GM12865 (cell line): ENCODE measurements around the gene CHRND.
"Not testable (repeated sequence)": the region's sequence is repeated elsewhere in the genome, so short reads cannot be mapped to it uniquely, and the experiment has no call there.

ENCODE experiments used
- DNase-seq: peaks from one replicate; pipeline ENCODE4 v3.0.0; 2010; ENCODE audit warnings: low read depth
- H3K4me3 ChIP-seq: 2 replicates; pipeline ENCODE4 v1.5.1; 2011; ENCODE audit warnings: mild to moderate bottlenecking, low read depth, low read length, control low read depth
- TF ChIP-seq, protein P1 (sequence below): IDR thresholded peaks from 2 replicates; pipeline ENCODE4 v1.5.1; 2011; ENCODE audit warnings: low read length, control low read depth, low read depth, inconsistent platforms; ENCODE audit not compliant: insufficient read depth; ENCODE audit errors: missing control alignments

Gene CHRND

DNA sequence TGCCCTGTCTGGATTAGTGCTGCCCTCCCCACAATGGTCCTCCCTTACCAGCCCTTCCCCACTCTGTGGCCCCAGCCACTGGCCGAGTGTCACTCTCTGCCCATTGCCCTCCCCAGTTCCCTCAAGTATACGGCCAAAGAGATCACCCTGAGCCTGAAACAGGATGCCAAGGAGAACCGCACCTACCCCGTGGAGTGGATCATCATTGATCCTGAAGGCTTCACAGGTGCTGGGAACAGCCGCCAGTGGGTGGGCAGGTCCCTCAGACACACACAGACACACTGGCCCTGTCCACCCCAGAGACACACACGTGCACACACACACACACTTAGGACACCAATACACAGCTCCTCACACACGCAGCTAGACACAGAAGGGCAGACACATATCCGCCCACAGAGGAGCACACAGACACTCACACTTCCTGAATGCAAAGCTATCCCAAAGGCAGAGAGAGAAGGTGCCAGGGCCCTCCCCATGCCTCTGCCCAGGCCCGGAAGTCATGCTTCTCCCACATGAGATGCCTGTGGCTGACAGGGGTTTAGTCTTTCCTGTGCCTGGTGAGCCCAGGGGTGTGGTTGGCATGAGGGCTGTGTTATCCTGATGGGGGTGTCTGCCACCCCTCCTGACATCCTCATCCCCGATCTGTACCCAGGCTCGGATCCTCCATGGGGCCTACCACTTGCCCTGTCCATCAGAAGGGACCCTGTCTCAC is 2.9 kb downstream of the CHRND start:
- TF ChIP-seq, protein P1, sequence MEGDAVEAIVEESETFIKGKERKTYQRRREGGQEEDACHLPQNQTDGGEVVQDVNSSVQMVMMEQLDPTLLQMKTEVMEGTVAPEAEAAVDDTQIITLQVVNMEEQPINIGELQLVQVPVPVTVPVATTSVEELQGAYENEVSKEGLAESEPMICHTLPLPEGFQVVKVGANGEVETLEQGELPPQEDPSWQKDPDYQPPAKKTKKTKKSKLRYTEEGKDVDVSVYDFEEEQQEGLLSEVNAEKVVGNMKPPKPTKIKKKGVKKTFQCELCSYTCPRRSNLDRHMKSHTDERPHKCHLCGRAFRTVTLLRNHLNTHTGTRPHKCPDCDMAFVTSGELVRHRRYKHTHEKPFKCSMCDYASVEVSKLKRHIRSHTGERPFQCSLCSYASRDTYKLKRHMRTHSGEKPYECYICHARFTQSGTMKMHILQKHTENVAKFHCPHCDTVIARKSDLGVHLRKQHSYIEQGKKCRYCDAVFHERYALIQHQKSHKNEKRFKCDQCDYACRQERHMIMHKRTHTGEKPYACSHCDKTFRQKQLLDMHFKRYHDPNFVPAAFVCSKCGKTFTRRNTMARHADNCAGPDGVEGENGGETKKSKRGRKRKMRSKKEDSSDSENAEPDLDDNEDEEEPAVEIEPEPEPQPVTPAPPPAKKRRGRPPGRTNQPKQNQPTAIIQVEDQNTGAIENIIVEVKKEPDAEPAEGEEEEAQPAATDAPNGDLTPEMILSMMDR, result no peak
- no peak overlapping the region for H3K4me3 ChIP-seq
- no peak for DNase-seq

DNA sequence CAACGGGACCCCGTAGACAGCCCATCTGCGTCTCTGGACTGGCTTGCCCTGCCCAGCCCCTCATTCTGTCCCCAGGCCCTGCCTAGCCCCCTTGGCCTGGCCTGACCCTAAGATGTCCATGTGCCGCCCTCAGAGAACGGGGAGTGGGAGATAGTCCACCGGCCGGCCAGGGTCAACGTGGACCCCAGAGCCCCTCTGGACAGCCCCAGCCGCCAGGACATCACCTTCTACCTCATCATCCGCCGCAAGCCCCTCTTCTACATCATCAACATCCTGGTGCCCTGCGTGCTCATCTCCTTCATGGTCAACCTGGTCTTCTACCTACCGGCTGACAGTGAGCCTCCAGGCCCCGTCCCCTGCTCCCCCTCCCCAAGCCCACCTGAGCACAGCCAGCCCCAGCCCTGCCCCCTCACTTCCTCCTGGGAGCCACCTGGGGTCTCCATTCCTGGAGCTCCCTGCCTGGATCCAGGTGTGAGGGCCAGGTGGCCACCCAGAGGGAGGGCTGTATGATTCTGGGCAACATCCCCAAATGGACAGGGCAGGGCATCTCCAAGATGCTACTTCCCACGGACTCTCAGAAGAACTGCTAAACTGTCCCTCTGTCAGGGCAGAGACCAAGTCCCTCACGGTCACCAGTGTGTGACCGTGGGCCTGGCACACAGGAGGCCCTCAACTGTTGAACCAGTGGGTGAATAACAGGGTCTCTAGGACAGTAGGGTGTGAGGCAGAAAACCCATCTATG is 4.0 kb downstream of the CHRND start:
- TF ChIP-seq, protein P1, result no peak
- H3K4me3 ChIP-seq, result no peak overlapping the region
- no peak for DNase-seq

DNA sequence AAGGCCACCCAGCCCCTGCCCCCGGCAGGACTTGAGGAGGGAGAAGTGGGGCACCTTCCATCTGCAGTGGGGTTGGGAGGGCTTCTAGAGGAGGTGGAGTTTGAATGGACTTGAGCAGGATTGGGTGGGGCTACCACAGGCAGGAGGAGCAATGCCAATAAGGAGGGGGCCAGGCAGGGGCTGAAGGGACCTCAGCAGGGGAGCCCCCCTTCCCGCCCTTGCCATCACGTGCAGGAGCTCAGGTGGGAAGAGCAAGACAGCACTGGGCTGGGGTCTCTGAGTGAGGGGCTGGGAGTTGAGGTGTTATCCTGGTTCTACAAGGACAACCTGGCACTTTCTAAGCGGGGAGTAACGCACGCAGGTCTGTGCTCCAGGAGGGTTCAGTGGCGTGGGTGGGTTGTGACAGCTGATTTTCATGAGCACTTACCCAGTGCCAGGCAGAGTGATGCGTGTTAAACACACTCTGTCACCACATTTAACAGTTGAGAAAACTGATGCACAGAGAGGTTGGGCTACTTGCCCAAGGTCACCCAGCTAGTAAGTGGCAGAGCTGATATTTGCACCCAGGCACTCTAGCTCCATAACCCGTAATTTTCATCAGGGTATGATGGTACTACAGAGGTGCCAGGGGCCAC is 4.8 kb downstream of the CHRND start:
- no peak overlapping the region for H3K4me3 ChIP-seq
- TF ChIP-seq, protein P1, result no peak
- DNase-seq, result no peak

DNA sequence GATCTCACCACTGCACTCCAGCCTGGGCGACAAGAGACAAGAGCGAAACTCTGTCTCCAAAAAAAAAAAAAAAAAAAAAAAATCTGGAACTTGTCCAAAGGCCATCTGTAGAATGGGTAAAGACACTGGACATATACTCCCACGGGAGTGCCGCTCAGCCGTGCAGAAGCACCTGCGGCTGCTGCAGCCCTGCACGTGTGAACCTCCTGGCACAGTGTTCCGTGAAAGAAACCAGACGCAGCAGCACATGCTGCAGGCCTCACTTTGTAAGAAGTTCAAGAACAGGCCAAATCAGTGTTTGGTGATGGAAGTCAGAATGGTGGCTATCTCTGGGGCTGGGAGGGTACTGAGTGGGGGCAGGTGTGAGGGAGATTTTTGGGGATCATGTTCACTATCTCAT is 6.5 kb downstream of the CHRND start:
- TF ChIP-seq, protein P1, result no peak
- no peak for DNase-seq
- H3K4me3 ChIP-seq, result no peak overlapping the region

DNA sequence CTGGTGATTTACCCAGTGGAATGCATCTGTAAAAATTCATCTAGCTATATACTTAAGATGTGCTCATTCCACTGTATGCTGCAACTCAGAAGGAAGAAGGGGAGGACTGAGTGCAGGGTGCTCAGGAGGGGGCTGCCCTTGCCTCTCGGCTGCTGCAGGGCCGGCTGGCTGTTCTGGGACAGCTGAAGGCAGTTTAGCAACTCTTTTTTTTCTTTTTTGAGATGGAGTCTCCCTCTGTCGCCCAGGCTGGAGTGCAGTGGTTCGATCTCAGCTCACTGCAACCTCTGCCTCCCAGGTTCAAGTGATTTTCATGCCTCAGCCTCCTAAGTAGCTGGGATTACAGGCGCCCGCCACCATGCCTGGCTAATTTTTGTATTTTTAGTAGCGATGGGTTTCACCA is 6.9 kb downstream of the CHRND start:
- H3K4me3 ChIP-seq, DNase-seq: not testable (repeated sequence)

DNA sequence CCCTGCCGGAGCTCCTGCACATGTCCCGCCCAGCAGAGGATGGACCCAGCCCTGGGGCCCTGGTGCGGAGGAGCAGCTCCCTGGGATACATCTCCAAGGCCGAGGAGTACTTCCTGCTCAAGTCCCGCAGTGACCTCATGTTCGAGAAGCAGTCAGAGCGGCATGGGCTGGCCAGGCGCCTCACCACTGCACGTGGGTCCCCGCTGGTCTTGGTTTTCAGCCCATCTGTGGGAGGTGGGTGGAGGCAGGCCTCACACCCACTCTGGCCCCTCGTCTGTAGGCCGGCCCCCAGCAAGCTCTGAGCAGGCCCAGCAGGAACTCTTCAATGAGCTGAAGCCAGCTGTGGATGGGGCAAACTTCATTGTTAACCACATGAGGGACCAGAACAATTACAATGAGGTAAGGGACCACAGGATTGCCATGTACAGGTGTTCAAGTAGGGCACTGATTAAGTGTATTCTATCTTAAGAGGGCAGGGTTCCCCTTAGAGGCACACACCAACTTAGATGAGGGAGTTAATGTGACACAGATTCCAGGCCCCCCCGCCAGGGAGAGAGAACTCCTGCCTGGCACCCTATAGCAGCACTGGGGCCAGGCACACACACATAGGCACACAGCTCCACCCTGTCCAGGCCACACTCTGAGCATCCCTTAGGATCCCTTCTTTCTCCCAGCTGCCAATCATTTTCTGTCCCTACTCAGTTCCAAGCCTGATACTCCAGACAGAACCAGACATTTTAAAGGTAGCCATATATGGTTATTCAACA is 8.2 kb downstream of the CHRND start:
- DNase-seq, result no peak
- TF ChIP-seq, protein P1, result no peak
- no peak overlapping the region for H3K4me3 ChIP-seq
